Right lobe of liver (tissue), 6 donors: Measurements from ENCODE around the gene PLEKHG2. TPM values are rescaled to one million over a fixed set of nuclear protein-coding genes. Genes with fewer than 3 reads are reported as not detected.

Source experiments
- ATAC-seq, 4 donors: fragments of 200-7000 bp; cut with Tn5 transposase; one replicate each; pipeline ENCODE4 v1.9.1; 2020; ENCODE audit warnings: mild to moderate bottlenecking in 4 of 4, moderate library complexity in 4 of 4
- DNase-seq, 3 donors: peaks; one replicate each; pipeline ENCODE4 v3.0.0-alpha.2; 2020
- H3K27ac ChIP-seq, 3 donors: fragments of 200-600 bp; one replicate each; pipeline ENCODE4 v1.8.0; 2022
- H3K27me3 ChIP-seq, 2 donors: fragments of 200-600 bp; one replicate each; pipeline ENCODE4 v1.8.0; 2022
- H3K36me3 ChIP-seq, 4 donors: fragments of 200-600 bp; sonication (generic) in 1 of 4; one replicate each; pipeline versions ENCODE4 v1.5.1 to v1.8.0; 2017 to 2022; ENCODE audit warnings: control low read depth in 1 of 4
- H3K4me1 ChIP-seq, 4 donors: fragments of 200-600 bp; sonication (generic) in 1 of 4; one replicate each; pipeline versions ENCODE4 v1.5.1 to v1.8.0; 2017 to 2022; ENCODE audit warnings: control low read depth in 1 of 4
- H3K4me3 ChIP-seq, 3 donors: fragments of 200-600 bp; one replicate each; pipeline ENCODE4 v1.8.0; 2022
- H3K9me3 ChIP-seq, 4 donors: fragments of 200-600 bp; sonication (generic) in 1 of 4; one replicate each; pipeline versions ENCODE4 v1.5.1 to v1.8.0; 2017 to 2022; ENCODE audit warnings: control low read depth in 1 of 4
- CTCF ChIP-seq, 4 donors: fragments of 200-600 bp in 3 of 4; fragments of 450-650 bp in 1 of 4; IDR thresholded peaks; one replicate each; pipeline versions ENCODE4 v1.5.1 to v1.8.0; 2016 to 2022; ENCODE audit warnings: antibody characterized with exemption in 4 of 4, mild to moderate bottlenecking in 2 of 4
- POLR2A ChIP-seq: fragments of 450-650 bp; IDR thresholded peaks from one replicate; pipeline ENCODE4 v1.6.1; 2017; ENCODE audit warnings: antibody characterized with exemption, mild to moderate bottlenecking
- WGBS: methylation state at CpG from one replicate; pipeline ENCODE4 v1.1.6; 2018; ENCODE audit warnings: low coverage, low lambda C conversion rate; ENCODE audit not compliant: insufficient coverage; ENCODE audit errors: missing lambda C conversion rate; 5-methylcytosine and 5-hydroxymethylcytosine counted together
- intact Hi-C, 2 donors: fragments of 100-400 bp; cut with DNase I; formaldehyde crosslinking; loops; one replicate each; pipeline versions ENCODE4 v1.11.2 to v1.14.1; 2022
- total RNA-seq, 6 experiments: library from RNA; depleted of rRNA in 2 of 6; stranded (reverse); fragments of >200 nt in 2 of 6; fragmentation: NEBNext Ultra II Directional in 3 of 6; extraction: Animal tissue kit (Norgen Biotek cat#: 25700) in 3 of 6; gene quantifications; one replicate each; pipeline versions ENCODE4 v1.1.0 to v1.2.4, GENCODE V29; 2016 to 2023
- donor health status: DM: no; HTN: yes; CAD: no.
- donor health status: DM: no; HTN: no; CAD: no.
- donor health status: DM: no; HTN: no; CAD: no.
- donor health status: DM: no; HTN: yes; CAD: no.
- donor health status: DM: no; HTN: yes; CAD: no.

PLEKHG2 gene
- total RNA-seq, 6 experiments from 2014 or later: 1.6 to 15.0 (median 6.3) TPM

DNA sequence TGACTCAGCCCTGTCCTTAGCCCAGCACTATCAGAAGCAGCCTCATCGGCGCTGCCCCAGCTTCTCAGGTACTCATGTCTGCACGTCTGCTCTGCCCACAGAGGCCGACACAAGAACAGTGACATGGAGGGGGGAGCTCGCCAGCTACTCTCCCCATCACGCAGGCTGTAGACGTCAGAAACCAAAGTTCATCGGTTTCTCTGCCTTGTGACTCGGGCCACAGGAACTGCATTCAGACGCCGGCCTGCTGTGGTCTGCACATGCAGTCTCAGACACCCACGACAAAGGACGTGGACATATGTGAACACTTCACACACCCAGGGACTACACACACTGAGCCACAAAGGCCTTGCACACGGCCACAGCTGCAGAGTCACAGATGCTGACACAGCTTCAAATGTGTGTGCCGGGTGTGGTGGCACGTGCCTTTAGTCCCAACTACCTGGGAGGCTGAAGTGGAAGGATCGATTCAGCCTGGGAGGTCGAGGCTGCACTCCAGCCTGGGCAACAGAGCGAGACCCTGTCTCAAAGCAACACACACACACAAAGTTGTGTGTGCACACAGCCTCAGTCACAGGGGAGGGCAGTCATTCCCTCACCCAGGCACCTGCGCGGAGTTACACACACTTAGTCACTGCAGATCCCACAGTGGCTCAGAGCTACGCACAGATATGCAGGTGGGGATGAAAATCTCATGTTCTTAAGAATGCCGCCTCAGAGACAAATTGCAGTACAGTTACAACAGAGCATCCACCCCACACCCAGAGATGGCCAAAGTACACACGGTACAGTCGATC is 10.7 kb upstream of the PLEKHG2 start:
- 13% methylated on average over 14 of the region's 25 CpGs for WGBS
- Histone ChIP-seq H3K4me1 (peaks cover 0 to 68% (median 29%) of the 10 kb centered on the region in 4 donors), H3K27ac (peak overlapping the region; percentile 95 to 99 (median 98)), H3K36me3 (no peaks in the 10 kb centered on the region), H3K9me3 (no peaks in the 10 kb centered on the region), H3K4me3 (peak overlapping the region in 2 of 3 donors; percentile 51 to 56), H3K27me3 (no peaks in the 10 kb centered on the region)
- peak; percentile 39 to 49 (median 44) for ATAC-seq
- intact Hi-C loops: no loop called here
- peak; percentile 90 to 92 (median 91) for DNase-seq
- peak; percentile 94 for TF ChIP-seq POLR2A
- TF ChIP-seq CTCF (IDR thresholded peaks at IDR 0.05): no peak

GRCh38 chr19:39402346-39403300 is 9.8 kb upstream of the PLEKHG2 start:
- Histone ChIP-seq H3K4me1 (peaks cover 0 to 59% (median 25%) of the 10 kb centered on the region in 4 donors), H3K27ac (peak overlapping the region; percentile 95 to 99 (median 98)), H3K4me3 (peak overlapping the region; percentile 35 to 56 (median 51)), H3K27me3 (no peaks in the 10 kb centered on the region), H3K36me3 (no peaks in the 10 kb centered on the region), H3K9me3 (no peaks in the 10 kb centered on the region)
- DNase-seq: peak; percentile 93 to 94 (median 94)
- TF ChIP-seq POLR2A (peak; percentile 51), CTCF (IDR thresholded peaks at IDR 0.05) (no peak)
- ATAC-seq: peak; percentile 27 to 53 (median 46)
- WGBS: 1% methylated on average over 40 of the region's 59 CpGs
- intact Hi-C loops: no loop called here

DNA sequence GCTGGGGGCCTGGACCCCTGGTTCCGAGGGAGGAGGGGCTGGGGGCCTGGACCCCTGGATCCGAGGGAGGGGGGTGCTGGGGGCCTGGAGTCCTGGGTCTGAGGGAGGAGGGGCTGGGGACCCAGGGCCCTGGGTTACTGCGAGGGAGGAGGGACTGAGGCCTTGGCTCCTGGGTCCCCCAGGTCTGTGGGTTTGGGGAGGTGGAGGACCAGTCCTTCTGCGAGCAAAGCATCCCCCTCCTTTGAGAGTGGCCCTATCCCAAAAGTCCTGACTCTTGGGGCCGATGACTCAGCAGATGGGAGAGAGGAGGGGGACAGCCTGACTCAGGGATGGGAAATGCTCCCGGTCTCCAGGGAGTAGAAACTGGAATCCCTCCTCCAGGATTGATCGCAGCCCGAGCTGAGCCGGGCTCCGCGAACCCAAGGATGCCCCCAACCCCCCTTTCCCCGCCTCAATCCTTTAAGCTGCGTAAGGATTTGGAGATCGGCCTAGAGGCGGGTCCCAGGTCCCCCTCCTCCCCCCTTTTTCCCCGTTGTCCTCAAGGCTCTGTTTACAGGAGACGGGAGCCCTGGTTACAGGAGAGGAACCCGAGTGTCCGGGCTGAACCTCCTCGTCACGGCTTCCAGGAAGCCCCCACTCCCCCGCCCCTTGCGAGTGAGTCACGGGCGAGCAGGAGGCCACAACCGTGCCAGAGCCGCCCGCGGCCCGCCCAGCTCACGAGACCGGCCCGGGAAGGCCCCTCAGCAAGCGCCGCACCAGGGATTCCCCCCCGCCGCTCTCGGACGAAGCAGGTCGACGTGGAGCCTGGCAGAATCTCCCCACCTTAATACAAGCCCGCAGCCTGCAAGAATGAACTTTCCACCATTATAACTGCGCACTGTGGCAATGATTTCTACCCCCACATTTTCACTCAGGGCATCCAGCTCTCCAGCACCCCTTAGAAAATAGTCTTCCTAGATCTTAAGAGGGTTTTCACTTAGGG is 8.8 kb upstream of the PLEKHG2 start:
- peak overlapping the region; percentile 35 to 56 (median 51) for H3K4me3 ChIP-seq
- H3K27me3 ChIP-seq: no peaks in the 10 kb centered on the region
- H3K4me1 ChIP-seq: peaks cover 0 to 50% (median 20%) of the 10 kb centered on the region in 4 donors
- intact Hi-C loops: no loop called here
- DNase-seq (peak; percentile 90 to 96 (median 95)), ATAC-seq (peak; percentile 10 to 20 (median 14))
- WGBS: 23% methylated on average over 11 of the region's 43 CpGs
- H3K36me3 ChIP-seq: peaks cover 0 to 10% (median 6%) of the 10 kb centered on the region in 4 donors
- no peaks in the 10 kb centered on the region for H3K9me3 ChIP-seq
- H3K27ac ChIP-seq: peak overlapping the region; percentile 95 to 99 (median 98)
- TF ChIP-seq CTCF (IDR thresholded peaks at IDR 0.05): no peak
- TF ChIP-seq POLR2A: peak; percentile 53
